Gastroesophageal sphincter (tissue), 4 donors: Measurements from ENCODE around the gene MYO1B. TPM values are rescaled to one million over a fixed set of nuclear protein-coding genes. Genes with fewer than 3 reads are reported as not detected.
"Not testable (repeated sequence)": the region's sequence is repeated elsewhere in the genome, so short reads cannot be mapped to it uniquely, and the experiment has no call there.

Source experiments
- ATAC-seq: fragments of 150-250 bp; one replicate; pipeline ENCODE4 v1.9.1; 2016; ENCODE audit warnings: mild to moderate bottlenecking, moderate library complexity
- H3K27ac ChIP-seq, 4 donors: fragments of 200-600 bp; sonication (generic) in 3 of 4; 1 replicate in 3 of 4; 2 replicates in 1 of 4; pipeline ENCODE4 v1.5.1; 2016 to 2019
- H3K27me3 ChIP-seq: fragments of 200-600 bp; sonication (generic); one replicate; pipeline ENCODE4 v1.5.1; 2019
- H3K36me3 ChIP-seq, 2 donors: fragments of 200-600 bp; sonication (generic); one replicate each; pipeline ENCODE4 v1.5.1; 2019; ENCODE audit warnings: control low read depth in 1 of 2
- H3K4me1 ChIP-seq, 3 donors: fragments of 200-600 bp; sonication (generic); 1 replicate in 2 of 3; 2 replicates in 1 of 3; pipeline ENCODE4 v1.5.1; 2016 to 2019; ENCODE audit warnings: control low read depth in 2 of 3
- H3K4me3 ChIP-seq, 2 donors: fragments of 200-600 bp; sonication (generic); one replicate each; pipeline ENCODE4 v1.5.1; 2019; ENCODE audit warnings: mild to moderate bottlenecking in 1 of 2, moderate library complexity in 1 of 2
- H3K9me3 ChIP-seq, 3 donors: fragments of 200-600 bp; sonication (generic); one replicate each; pipeline ENCODE4 v1.5.1; 2017 to 2019; ENCODE audit warnings: control low read depth in 2 of 3
- CTCF ChIP-seq, 4 experiments: fragments of 200-600 bp in 2 of 4; fragments of 450-650 bp in 2 of 4; sonication (generic) in 1 of 4; IDR thresholded peaks; one replicate each; pipeline ENCODE4 v1.5.1; 2017 to 2019; ENCODE audit warnings: antibody characterized with exemption in 4 of 4, mild to moderate bottlenecking in 2 of 4, moderate library complexity in 2 of 4
- EP300 ChIP-seq: sonication (generic); formaldehyde crosslinking; IDR thresholded peaks from one replicate; pipeline ENCODE4 v1.6.1; 2017; ENCODE audit warnings: antibody characterized with exemption, mild to moderate bottlenecking
- POLR2A ChIP-seq, 2 donors: fragments of 450-650 bp; IDR thresholded peaks; one replicate each; pipeline ENCODE4 v1.6.1; 2017; ENCODE audit warnings: antibody characterized with exemption in 2 of 2, mild to moderate bottlenecking in 2 of 2, moderate library complexity in 1 of 2
- POLR2AphosphoS5 ChIP-seq: sonication (generic); formaldehyde crosslinking; IDR thresholded peaks from one replicate; pipeline ENCODE4 v1.6.1; 2017; ENCODE audit warnings: antibody characterized with exemption
- WGBS, 2 donors: methylation state at CpG; one replicate each; pipeline ENCODE4 v1.1.5; 2018; ENCODE audit warnings: low coverage in 1 of 2; 5-methylcytosine and 5-hydroxymethylcytosine counted together
- total RNA-seq, 4 donors: library from RNA; depleted of rRNA; stranded (reverse); fragments of >200 nt; gene quantifications; one replicate each; pipeline ENCODE4 v1.1.0, GENCODE V29; 2016

MYO1B gene
- total RNA-seq, 4 donors from 2014 or later = 17.3 to 45.0 (median 21.0) TPM

GRCh38 chr2:191446910-191447309, 201.7 kb downstream of the MYO1B start:
- no peak overlapping the region for H3K27ac ChIP-seq
- 53 to 92% methylated on average over 2 of the region's 2 CpGs for WGBS, 2 donors
- TF ChIP-seq EP300 (no peak), POLR2AphosphoS5 (no peak), POLR2A (IDR thresholded peaks at IDR 0.05) (no peak), CTCF (IDR thresholded peaks at IDR 0.05) (no peak)
- H3K9me3 ChIP-seq = no peaks in the 10 kb centered on the region
- H3K4me3 ChIP-seq = no peak overlapping the region
- H3K4me1 ChIP-seq = peaks cover 0 to 17% (median 0%) of the 10 kb centered on the region in 3 donors
- no peaks in the 10 kb centered on the region for H3K36me3 ChIP-seq
- no peak for ATAC-seq
- H3K27me3 ChIP-seq = no peaks in the 10 kb centered on the region

GRCh38 chr2:191451116-191451515, 205.9 kb downstream of the MYO1B start:
- H3K36me3 ChIP-seq = no peaks in the 10 kb centered on the region
- no peaks in the 10 kb centered on the region for H3K9me3 ChIP-seq
- H3K27me3 ChIP-seq = no peaks in the 10 kb centered on the region
- no peak overlapping the region for H3K27ac ChIP-seq
- ATAC-seq = no peak
- WGBS, 2 donors = 91 to 95% methylated on average over 3 to 5 of the region's 5 CpGs
- H3K4me1 ChIP-seq = no peaks in the 10 kb centered on the region
- TF ChIP-seq POLR2A (IDR thresholded peaks at IDR 0.05) (no peak), POLR2AphosphoS5 (no peak), EP300 (no peak), CTCF (IDR thresholded peaks at IDR 0.05) (no peak)
- no peak overlapping the region for H3K4me3 ChIP-seq

GRCh38 chr2:191452065-191452464, 206.9 kb downstream of the MYO1B start:
- Histone ChIP-seq H3K27ac (no peak overlapping the region), H3K9me3 (no peaks in the 10 kb centered on the region), H3K27me3 (no peaks in the 10 kb centered on the region), H3K4me3 (no peak overlapping the region), H3K4me1 (no peaks in the 10 kb centered on the region), H3K36me3 (no peaks in the 10 kb centered on the region)
- WGBS, 2 donors = 78 to 80% methylated on average over 2 to 3 of the region's 3 CpGs
- no peak for TF ChIP-seq POLR2A (IDR thresholded peaks at IDR 0.05)
- no peak for TF ChIP-seq EP300
- no peak for TF ChIP-seq POLR2AphosphoS5
- no peak for TF ChIP-seq CTCF (IDR thresholded peaks at IDR 0.05)
- no peak for ATAC-seq

GRCh38 chr2:191453761-191454160, 208.6 kb downstream of the MYO1B start:
- H3K27me3 ChIP-seq = no peaks in the 10 kb centered on the region
- no peak for TF ChIP-seq CTCF (IDR thresholded peaks at IDR 0.05)
- no peak for TF ChIP-seq EP300
- TF ChIP-seq POLR2AphosphoS5 = no peak
- no peak for TF ChIP-seq POLR2A (IDR thresholded peaks at IDR 0.05)
- WGBS, 2 donors = 87 to 96% methylated on average over 5 to 6 of the region's 6 CpGs
- ATAC-seq = no peak
- H3K4me1 ChIP-seq = no peaks in the 10 kb centered on the region
- no peak overlapping the region for H3K27ac ChIP-seq
- H3K4me3 ChIP-seq = no peak overlapping the region
- no peaks in the 10 kb centered on the region for H3K36me3 ChIP-seq
- no peaks in the 10 kb centered on the region for H3K9me3 ChIP-seq

GRCh38 chr2:191456506-191456905, 211.3 kb downstream of the MYO1B start:
- not testable (repeated sequence) for H3K4me1 ChIP-seq, H3K27me3 ChIP-seq, H3K4me3 ChIP-seq, H3K27ac ChIP-seq, H3K36me3 ChIP-seq, ATAC-seq
- peaks cover 0 to 12% (median 0%) of the 10 kb centered on the region in 3 donors for H3K9me3 ChIP-seq
- 93% methylated on average over 5 of the region's 12 CpGs; no CpG with 5 or more reads in 1 of the 2 donors for WGBS, 2 donors
